ENCODE data around the gene CABLES1.

Gene CABLES1

GRCh38 chr18:23169673-23170044, 34.4 kb downstream of the CABLES1 start:
- DNase-seq, result no peak

GRCh38 chr18:23170137-23170536, 34.9 kb downstream of the CABLES1 start:
- no peak for DNase-seq

GRCh38 chr18:23171581-23172156, 36.4 kb downstream of the CABLES1 start:
- no peak for DNase-seq

- no peak for DNase-seq
Measured at GRCh38 chr18:23172591-23173380, 37.5 kb downstream of the CABLES1 start.

GRCh38 chr18:23173912-23174311, 38.6 kb downstream of the CABLES1 start:
- no peak for DNase-seq

GRCh38 chr18:23176701-23177432, 41.6 kb downstream of the CABLES1 start:
- DNase-seq, result no peak

- no peak for DNase-seq
Measured at GRCh38 chr18:23177433-23178072, 42.3 kb downstream of the CABLES1 start.

GRCh38 chr18:23178201-23178600, 42.9 kb downstream of the CABLES1 start:
- DNase-seq, result no peak

GRCh38 chr18:23178661-23179081, 43.4 kb downstream of the CABLES1 start:
- DNase-seq, result no peak

GRCh38 chr18:23179416-23179815, 44.1 kb downstream of the CABLES1 start:
- DNase-seq, result no peak

GRCh38 chr18:23181547-23181946, 46.3 kb downstream of the CABLES1 start:
- no peak for DNase-seq

GRCh38 chr18:23182606-23183005, 47.3 kb downstream of the CABLES1 start:
- DNase-seq, result no peak

GRCh38 chr18:23183411-23184150, 48.3 kb downstream of the CABLES1 start:
- no peak for DNase-seq

- no peak for DNase-seq
Measured at GRCh38 chr18:23186781-23187180, 51.5 kb downstream of the CABLES1 start.

- no peak for DNase-seq
Measured at GRCh38 chr18:23188068-23188760, 52.9 kb downstream of the CABLES1 start.

GRCh38 chr18:23189099-23189498, 53.8 kb downstream of the CABLES1 start:
- DNase-seq, result no peak

- no peak for DNase-seq
Measured at GRCh38 chr18:23189768-23190661, 54.7 kb downstream of the CABLES1 start.

- no peak for DNase-seq
Measured at GRCh38 chr18:23191232-23191631, 55.9 kb downstream of the CABLES1 start.

- no peak for DNase-seq
Measured at GRCh38 chr18:23193742-23194141, 58.5 kb downstream of the CABLES1 start.

GRCh38 chr18:23194155-23194996, 59.1 kb downstream of the CABLES1 start:
- DNase-seq, result no peak

Data from suppressor macrophage (primary cell).